ENCODE measurements around the gene BMAL1.

BMAL1 gene

DNA sequence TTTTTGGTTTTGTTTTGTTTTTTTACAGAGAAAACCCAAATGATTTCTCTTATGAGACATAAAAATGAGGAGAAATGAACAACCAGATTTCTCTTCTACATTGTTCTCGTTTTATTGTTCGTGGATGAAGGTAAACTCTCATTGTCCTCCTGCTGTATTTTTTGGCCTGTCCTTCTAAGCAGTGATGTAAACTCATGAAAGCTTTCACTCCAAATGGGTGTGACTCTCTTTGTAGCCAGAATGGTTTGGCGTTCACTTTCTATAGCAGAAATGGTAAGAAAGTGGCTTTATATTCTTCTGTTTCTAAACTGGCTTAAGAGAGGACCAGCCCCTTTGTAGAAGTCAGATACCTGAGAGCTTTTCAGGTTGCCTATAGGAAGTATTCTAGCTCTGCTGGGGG, 15.5 kb upstream of the BMAL1 start:
- no peak for DNase-seq

DNA sequence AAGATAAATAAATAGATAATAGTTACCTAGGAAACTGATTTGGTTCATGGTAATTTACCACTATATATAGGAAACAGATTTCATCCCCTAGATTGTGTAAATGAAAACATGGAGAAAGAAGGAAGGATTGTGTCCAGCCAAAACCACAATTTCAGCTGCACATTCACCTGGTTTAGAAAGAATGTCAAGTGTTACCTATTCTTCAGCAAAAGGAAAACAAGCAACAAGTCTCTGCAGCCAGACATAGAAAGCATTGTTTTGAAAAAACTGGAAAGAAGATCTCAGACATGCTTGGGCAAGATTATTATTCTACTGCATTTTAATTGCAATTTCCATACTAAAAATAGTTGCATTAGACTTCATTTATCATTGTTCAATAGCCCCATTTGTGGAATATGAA, 8.8 kb upstream of the BMAL1 start:
- no peak for DNase-seq

DNA sequence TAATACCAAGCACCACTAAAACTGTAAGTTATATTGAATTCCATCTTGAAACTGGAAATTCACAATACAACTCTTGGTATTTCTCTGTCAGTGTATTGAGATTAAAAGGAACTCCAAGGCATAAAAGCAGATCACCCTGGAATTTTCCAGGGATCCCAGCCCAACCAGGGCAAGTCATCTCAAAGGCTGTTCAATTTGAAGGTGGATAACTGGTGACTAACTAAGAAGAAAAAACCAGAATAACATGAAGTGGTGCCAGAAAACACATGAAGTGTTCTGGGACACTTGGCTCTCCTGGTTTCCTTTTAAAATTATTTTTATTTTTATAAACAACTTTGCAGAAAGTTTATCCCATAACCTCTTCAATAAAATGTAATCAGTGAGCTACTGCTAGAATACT, 7.8 kb upstream of the BMAL1 start:
- DNase-seq, result peak; percentile 27

DNA sequence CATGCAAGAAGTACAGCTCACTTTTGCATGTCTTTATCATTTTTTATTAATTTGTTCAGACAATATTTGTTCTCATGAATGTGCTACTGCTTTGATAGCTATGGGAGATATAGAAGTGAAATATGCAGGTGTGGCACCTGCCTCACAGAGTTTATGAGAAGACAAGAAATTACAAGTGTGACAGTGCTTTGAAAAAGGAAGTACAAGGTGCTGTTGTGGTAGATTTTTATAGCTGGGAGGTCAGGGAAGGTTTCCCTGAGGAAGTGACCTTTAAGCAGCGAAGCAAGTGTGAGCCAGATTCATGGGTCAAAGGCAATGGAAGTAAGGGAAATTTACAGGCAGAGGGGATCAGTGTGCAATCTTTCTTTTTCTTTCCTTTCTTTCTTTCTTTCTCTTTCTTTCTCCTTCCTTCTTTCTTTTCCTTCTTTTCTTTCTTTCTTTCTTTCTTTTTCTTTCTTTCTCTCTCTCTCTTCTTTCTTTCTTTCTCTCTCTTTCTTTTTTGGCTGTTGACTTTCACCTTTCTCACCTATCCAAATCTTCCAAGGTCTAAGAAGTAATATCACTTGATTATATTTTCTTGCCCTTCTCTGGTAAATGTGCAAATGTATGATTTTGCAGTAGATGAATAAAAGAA, 6.4 kb upstream of the BMAL1 start:
- no peak for DNase-seq

DNA sequence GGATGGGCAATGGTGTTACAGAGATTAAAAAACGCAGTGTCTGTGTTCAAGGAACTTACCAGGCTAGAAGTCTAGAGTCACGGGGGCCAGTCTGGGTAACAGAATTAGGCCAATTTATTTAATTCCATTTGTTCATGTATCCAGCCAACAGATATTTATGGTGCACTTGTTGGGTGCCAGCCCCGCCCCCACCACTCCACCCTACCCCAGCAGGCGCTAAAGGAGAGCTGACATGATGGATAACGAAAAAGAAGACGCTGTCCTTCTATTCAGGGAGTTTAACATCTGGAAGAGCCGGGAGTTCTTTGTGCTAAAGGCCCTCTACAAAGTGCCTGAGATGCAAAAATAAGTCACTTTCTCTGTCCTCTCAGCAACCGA, 1.1 kb upstream of the BMAL1 start:
- DNase-seq, result no peak

DNA sequence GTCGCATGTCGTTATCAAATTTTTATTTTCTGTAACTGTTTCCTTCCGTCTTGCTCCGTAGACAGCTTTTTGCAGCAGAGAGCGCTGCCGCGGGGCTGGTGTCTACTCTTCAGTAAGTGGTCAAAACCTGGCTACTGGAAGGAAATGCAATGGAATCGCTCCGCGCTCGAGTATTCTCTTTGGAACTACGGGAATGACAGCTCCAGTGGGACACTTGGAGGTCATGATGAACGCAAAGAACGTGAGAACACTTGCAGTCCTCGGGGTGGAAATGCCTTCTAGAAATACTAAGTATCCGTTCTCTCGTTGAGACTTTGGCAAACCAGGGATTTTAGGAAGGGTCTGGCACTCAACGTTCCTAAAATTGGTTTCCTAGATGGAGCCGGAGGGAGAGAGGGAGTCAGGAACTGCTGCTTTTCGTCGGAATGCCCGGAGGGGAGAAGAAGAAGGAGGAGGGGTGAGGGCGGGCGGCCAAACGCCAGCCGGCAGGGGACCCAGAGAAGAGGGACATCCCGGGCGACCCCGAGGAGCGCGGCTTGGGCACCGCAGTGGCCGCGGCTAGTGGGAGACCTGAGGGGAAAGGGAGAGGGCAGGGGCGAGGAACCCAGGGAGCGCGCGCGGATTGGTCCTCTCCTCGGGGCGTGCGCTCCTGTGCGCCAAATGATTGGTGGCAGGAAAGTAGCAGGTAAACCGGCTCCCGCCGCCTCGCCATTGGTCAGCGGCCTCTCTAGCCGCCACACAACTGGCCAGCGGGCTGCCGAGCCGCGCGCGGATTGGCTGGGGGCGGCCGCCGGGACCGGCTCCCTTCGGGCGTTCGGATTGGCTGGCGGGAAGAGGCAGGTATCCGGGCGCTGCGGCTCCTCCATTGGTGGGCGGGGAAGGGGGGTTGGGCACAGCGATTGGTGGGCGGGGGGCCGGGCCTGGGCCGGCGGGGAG, 490 bp upstream of the BMAL1 start:
- DNase-seq, result peak; percentile 98

DNA sequence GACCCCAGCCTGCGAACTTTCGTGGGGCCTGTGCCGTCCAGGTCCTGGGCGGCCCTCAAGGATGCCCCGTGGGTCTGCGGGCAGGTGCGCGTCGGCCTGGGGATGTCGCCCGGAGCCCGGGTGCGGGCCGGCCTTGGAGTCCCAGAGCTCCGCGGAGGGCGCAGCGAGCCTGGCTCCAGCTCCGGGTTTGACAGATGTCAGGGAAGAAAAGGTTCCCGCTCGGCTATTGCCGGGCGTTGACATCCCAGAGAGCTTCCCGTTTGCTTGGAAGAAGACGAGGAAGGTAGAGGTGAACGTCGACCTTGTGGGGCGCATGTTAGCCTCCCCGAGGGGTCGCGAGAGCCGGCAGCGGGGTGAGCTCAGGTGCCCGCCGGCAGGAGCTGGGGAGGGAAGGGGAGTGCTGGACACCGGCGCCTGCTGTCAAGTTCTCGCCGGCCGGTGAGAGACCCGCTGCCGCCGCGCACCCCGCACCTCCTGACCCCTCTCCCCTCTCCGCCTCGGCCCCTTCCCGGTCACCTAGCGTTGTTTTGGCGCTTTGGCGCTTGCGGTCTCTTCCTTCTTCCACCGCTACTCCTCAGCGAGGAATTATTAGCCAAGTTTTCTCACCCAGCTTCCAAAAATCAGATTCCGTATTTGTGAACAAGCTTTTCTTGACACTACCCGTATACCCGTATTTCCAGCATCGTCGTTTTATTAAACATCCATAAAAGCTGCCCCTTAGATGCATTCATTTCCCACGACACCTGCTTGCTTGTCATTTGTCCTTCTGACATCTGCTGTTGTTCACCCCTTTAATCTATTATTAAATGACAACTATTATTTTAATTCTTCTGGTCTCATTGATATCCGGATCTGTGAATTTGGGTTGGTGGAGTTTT, 1.3 kb downstream of the BMAL1 start:
- DNase-seq, result no peak

DNA sequence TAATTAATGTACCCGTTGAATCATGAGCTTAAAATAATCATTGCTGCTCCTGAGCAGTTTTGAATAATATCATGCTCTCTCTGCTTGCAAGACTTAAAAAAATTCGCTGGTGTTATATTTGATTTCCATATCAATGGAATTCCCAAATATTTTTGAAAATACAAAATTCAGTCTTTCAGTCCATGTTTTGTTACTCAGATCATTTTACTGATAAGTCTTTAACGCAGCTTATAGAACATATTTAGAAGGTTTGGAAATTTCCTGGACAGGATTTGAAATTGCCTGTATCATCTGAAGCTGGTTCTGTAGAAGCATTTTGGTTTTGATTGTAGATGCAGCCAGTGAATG, 1.9 kb downstream of the BMAL1 start:
- no peak for DNase-seq

DNA sequence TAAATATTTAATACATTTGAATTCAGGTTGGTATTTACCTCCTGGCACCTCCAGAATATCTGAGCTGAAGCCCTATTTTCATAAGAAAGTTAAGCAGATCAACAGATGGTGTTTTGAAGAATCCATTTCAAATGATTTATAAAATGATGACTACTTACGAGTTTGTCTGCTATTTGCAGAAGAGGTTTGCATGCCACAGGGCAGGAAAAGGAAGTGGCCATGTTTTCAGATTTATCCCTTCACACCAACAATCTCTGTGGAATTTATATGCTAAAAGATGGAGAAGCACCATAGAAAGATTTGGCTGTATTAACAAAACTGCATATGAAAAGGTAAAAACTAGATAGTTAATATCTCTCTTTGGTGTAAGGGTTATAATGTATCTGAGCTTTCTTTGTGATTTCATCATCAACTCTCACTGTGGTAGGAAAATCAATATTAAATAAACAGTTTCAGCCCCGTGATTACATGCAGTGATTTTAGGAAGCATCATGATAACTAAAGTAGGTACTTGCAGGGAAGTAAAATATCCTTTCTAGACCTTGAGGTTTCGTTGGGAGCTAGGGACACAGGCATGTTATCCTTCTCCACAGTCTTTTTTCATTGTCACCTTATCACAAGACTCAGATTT, 2.6 kb downstream of the BMAL1 start:
- no peak for DNase-seq

DNA sequence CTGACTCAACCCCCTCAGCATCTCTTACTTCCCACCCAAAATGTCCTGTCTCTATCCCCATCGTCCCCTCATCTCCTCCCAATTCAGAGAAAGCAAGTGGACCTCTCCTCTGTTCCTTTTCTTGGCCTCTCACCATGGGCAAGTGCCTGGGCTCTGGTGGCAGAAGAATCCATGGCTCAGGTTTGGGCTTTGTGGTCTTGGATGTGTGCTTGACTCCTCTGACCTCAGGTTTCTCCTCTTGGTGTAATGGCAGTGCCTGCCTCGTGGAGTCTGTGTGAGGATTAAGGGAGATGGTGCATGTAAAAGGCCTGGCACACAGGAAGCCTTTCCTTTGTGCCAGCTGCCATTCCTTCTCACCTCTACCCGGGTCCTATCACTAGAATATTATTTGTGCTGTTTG, 3.2 kb downstream of the BMAL1 start:
- no peak for DNase-seq

DNA sequence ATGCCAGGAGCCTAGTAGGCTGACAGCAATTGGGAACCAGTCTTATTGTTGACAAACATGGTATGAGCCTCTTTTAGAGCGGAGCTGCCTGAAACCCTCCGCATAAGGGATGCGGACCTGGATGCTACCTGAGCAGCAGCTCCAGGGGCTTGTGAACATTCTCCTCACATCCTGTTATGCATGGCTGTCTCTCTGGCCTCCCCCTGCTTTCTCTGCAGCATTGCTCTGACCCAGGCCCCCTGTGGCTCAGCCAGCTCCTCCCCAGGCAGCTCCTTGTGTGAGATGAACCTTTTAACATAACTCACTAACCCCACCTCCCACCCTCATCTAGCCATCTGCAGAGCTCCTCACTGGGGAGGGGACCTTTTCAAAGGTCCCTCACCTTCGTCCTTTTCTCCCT, 6.0 kb downstream of the BMAL1 start:
- DNase-seq, result no peak

DNA sequence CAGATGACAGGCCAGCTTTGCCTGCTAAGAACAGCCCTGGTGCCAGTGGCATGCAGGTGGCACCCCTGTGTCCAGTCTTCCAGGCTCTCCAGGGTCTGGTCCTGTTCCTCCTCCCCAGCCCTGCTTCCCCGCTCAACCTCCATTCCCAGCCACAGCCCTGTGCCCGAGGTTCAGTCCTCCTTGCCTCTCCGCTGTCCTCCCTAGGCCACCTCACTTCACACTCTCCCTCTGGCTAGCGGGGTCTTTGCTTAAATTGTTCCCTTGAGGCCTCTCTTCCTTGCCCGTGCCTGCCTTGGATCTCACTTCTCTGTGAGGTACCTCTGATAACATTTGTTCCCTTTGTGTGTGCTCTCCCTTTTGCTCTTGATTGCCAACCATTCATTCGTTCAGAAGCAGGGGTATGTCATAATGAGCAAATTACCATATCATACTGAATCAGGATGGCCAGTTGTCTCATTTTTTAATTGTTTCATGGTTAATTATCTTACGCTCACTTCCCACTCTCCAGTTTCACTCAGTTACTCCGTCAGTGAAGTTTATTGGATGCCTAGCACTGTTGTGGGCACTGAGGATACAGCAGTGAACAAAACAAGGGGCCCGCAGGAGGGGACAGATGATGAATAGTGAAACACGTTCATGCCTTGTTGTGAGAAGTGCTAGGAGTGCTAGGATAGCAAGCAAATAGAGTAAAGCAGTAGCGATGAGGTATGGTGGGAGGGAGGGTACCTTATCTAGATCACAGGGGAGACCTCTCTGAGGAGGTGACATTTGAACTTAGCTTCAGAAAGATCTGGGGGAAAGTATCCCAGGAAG, 7.4 kb downstream of the BMAL1 start:
- no peak for DNase-seq

DNA sequence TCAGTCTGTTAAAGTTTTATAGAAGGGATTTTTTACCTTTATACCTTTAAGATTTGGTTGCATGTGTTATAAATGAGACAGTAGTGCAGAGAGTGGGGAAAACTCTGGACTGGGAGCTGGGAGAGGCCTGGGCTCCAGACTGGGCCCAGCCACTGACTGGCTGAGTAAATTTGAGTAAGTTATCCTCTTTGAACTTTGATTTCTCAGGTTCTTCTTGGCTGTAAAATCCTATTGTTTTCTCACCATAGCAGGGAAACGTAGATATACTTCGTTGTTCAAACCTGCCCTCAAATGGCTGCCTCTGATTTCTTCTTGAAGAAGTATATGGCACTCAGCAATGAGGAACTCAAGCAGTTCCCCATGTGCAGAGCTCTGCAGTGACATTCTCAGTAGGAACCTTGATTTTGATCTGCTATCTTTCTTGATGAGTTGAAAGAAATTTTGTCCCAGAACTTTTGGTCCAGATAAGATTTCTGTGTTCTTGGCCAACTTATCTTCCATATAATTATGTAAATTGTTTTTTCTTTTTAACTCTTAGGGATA, 8.8 kb downstream of the BMAL1 start:
- DNase-seq, result no peak

DNA sequence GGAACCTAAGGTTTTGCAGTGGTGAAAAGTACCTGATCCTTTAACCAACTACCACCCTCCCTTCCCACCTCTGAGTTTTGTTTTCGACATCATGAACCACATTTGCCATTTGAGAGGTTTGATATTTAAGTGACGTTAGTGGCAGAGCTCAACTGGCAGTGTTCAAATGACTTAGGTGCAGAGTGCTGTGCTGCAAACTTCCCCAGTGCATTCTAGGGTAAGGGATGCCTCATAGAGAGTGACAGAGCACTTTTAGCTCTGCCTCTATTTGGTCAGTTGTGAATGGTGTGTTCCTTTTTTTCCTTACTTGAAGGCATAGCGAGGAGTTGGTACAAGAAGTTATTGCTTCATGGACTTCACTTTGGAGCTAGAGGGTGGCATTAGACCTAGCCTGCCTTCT, 9.4 kb downstream of the BMAL1 start:
- no peak for DNase-seq

DNA sequence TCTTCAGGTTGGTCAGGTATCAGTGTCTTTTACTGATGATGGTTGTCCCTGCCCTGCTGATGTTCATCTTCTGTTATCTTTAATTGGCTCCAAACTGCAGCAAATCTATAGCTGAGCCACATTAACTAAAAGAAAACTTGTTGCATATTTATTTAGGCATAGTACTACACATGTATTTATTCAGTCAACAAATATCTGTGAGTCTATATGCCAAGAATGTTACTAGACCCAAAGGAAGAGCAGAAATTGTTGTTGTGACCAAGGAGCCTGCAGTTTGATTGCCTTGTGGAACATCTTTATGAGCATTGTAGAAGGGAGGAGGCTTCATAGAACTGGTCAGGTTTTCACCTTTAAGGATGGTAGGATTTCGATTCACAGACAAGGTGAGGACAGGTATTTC, 10.1 kb downstream of the BMAL1 start:
- DNase-seq, result no peak

DNA sequence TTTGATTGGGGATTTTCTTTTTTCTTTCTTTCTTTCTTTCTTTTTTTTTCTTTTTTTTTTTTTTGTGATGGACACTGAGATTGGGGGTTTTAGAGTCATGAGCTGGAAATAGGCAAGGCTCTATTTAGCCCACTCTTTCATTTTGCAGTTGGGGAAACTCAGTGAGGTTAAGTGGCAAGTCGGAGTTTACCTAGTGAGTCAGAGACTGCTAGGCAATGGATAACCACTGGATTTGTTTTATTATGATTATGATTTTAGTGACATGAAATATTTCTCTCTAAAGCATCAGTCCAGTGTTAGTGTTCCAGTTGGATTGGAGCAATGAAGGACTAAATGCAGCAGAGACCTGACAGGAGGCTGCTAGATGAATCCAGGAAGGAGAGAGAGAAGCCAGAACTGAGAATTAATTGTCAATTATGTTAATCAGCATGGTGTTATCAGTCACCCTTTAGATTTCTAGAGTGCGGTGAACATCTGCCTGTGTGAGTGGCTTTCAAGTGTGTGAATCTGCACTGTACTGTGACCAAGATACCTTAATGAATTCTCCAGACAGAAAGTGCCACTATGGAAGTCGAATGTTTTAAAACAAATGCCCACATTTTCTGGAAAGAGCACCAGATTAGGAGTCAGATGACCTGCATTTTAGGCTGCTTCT, 10.9 kb downstream of the BMAL1 start:
- no peak for DNase-seq

DNA sequence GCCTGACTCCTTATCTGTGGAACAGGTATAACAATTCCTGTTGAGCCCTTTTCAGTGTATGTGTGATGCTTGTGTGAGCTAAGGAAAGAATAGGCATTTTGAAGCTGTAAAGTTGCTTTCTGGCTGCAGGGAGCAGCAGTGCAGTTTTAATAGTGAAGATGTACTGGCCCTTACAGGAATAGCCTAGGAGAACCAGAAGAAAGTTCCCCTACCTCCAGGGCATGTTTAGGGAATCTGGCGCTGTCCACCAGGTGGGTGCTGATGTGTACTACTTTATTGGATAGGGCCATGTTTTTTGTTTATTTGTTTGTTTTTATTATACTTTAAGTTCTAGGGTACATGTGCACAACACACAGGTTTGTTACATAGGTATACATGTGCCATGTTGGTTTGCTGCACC, 11.5 kb downstream of the BMAL1 start:
- peak; percentile 32 for DNase-seq

DNA sequence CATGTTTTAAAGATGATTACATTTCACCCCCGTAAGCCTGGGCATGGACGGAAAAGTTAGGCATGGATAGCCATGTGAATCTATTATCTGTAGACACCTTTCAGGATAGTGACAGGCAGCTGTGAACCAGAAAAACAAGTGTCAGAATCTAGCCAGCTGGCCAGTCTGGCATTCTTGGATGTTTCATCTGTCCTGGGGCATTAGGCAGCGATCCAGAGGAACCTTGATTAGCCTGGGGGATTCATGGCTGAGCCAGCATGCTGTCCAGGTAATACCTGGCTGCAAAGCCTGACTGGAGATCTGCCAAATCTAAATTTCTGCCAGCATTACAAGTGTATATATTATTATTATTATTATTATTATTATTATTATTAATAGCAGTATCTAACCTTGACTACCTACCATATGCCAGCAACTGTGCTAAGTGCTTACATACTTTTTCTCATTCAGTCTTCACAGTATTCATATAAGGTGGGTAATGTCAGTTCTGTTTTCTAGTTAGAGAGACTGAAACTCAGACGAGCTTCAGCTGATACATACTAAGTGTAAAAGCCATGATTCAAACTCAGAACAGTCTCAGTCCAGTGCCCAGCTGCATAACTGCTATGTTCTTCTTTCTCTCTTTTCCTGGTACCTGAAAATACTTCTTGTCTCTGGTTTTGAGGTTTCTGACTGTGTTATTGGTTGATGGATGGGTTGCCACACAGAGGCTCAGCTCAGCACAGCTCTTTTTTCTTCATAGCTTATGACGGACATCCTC, 12.8 kb downstream of the BMAL1 start:
- no peak for DNase-seq

DNA sequence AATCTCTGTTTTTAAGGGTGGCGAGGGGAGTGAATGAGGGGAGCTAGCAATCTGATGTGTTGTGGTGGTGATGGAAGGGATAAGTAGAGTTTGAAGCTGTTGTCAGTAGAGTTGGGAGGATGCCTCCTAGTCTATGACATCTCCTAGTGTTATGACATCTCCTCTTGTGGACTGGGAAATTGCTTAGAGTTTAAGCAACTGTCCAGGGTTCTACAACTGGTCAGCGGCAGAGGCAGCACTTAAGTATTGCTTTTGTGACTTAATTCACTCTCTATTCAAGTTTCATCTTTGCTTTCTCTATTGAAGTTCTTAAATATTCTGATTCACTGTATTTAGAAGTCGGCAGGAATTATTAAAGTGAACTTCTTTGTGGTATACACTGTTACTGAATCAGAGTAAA, 13.8 kb downstream of the BMAL1 start:
- DNase-seq, result no peak

DNA sequence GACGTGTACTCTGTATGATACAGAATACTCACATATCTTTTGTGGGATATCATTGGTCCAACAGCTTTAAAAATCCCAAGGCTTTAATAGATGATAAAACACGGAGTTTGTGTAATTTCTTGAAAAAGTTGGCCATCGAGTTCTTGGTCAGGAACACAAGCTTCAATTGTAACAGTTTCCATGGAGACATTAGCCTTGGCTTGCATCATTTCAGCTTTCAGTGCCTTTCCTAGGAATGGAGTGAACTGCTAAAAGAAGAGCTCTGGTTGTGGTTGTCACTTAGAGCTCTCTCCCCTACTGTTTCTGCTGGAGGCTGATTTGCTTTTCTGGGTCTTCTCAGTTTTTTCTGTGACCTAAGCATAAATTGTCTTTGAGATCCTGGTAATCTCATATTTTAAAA, 14.2 kb downstream of the BMAL1 start:
- DNase-seq, result no peak

DNA sequence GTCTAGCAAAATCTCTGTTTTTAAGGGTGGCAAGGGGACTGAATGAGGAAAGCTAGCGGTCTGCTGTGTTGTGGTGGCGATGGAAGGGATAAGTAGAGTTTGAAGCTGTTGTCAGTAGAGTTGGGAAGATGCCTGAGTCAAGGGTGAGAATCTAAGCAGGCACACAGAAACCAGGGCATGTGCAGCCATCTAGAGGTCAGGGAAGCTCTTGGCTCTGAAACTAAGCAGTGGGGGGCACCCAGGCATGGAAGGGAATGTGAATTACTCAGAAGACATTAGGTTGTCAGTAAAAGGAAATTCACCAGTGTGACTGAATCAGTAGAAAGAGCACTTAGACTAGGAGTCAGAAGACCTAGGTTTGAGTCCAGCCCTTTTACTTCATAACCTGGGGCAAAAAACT, 15.4 kb downstream of the BMAL1 start:
- DNase-seq, result no peak
